IPS DF 6.9 (cell line): ENCODE measurements around the gene PAK1.

Experiments used
- DNase-seq: peaks from one replicate; pipeline ENCODE4 v3.0.0-alpha.2; 2013; ENCODE audit warnings: low read depth, low spot score
- H3K27ac ChIP-seq: one replicate; pipeline ENCODE4 v1.5.1; 2013; ENCODE audit warnings: low read length, control low read depth
- H3K27me3 ChIP-seq: 2 replicates; pipeline ENCODE4 v1.6.1; 2013; ENCODE audit warnings: mild to moderate bottlenecking, low read length; ENCODE audit not compliant: control insufficient read depth, insufficient read depth
- H3K36me3 ChIP-seq: 2 replicates; pipeline ENCODE4 v1.6.1; 2013; ENCODE audit warnings: low read length; ENCODE audit not compliant: control insufficient read depth, insufficient read depth
- H3K4me1 ChIP-seq: 2 replicates; pipeline ENCODE4 v1.6.1; 2013; ENCODE audit warnings: low read length; ENCODE audit not compliant: control insufficient read depth, insufficient read depth
- H3K4me3 ChIP-seq: 2 replicates; pipeline ENCODE4 v1.5.1; 2013; ENCODE audit warnings: mild to moderate bottlenecking, low read length
- H3K9me3 ChIP-seq: 2 replicates; pipeline ENCODE4 v1.6.1; 2013; ENCODE audit warnings: low read length, inconsistent platforms; ENCODE audit not compliant: control insufficient read depth, insufficient read depth
- WGBS: extraction: QIAGEN DNeasy Blood & Tissue Kit; methylation state at CpG from one replicate; pipeline ENCODE4 v1.1.7; 2013; ENCODE audit warnings: mixed read lengths, missing lambda C conversion rate; ENCODE audit not compliant: insufficient read length, insufficient coverage; 5-methylcytosine and 5-hydroxymethylcytosine counted together

The PAK1 gene

GRCh38 chr11:77379253-77379652 is 94.6 kb downstream of the PAK1 start:
- Histone ChIP-seq H3K9me3 (no peaks in the 10 kb centered on the region), H3K27me3 (no peaks in the 10 kb centered on the region), H3K4me3 (no peak overlapping the region), H3K36me3 (peaks cover 7% of the 10 kb centered on the region; the same call in 1 of the 2 replicates), H3K27ac (no peak overlapping the region), H3K4me1 (no peaks in the 10 kb centered on the region)
- no CpG with 5 or more reads among the region's 4 CpGs for WGBS
- no peak for DNase-seq

- H3K27me3 ChIP-seq, result no peaks in the 10 kb centered on the region
- no peak for DNase-seq
- peaks cover 7% of the 10 kb centered on the region; the same call in 1 of the 2 replicates for H3K36me3 ChIP-seq
- no peaks in the 10 kb centered on the region for H3K9me3 ChIP-seq
- no peak overlapping the region for H3K4me3 ChIP-seq
- WGBS, result no CpG with 5 or more reads among the region's 2 CpGs
- no peaks in the 10 kb centered on the region for H3K4me1 ChIP-seq
- no peak overlapping the region for H3K27ac ChIP-seq
Measured at GRCh38 chr11:77377734-77378133, 96.2 kb downstream of the PAK1 start.

GRCh38 chr11:77375107-77375506 is 98.8 kb downstream of the PAK1 start:
- DNase-seq, result no peak
- Histone ChIP-seq H3K4me3 (no peak overlapping the region), H3K4me1 (no peaks in the 10 kb centered on the region), H3K27ac (no peak overlapping the region), H3K36me3 (peaks cover 12% of the 10 kb centered on the region; the same call in 1 of the 2 replicates), H3K27me3 (no peaks in the 10 kb centered on the region), H3K9me3 (no peaks in the 10 kb centered on the region)
- WGBS, result no CpG with 5 or more reads among the region's 2 CpGs

DNA sequence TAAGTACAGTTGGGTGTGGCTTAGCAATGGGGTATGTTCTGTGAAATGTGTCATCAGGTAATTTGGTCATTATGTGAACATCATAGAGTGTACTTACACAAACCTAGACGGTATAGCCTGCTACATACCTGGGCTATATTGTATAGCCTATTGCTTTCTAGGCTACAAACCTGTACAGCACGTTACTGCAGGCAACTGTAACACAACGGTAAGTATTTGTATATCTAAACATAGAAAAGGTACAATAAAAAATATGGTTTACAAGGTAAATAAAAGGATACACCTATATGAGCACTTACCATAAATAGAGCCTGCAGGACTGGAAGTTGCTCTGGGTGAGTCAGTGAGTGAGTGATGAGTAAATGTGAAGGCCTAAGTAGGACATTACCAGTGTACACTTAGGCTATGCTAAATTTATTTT is 99.3 kb downstream of the PAK1 start:
- Histone ChIP-seq H3K9me3 (no peaks in the 10 kb centered on the region), H3K27ac (no peak overlapping the region), H3K27me3 (no peaks in the 10 kb centered on the region), H3K4me3 (no peak overlapping the region), H3K36me3 (peaks cover 12% of the 10 kb centered on the region; the same call in 1 of the 2 replicates), H3K4me1 (no peaks in the 10 kb centered on the region)
- no CpG with 5 or more reads among the region's 3 CpGs for WGBS
- DNase-seq, result no peak

DNA sequence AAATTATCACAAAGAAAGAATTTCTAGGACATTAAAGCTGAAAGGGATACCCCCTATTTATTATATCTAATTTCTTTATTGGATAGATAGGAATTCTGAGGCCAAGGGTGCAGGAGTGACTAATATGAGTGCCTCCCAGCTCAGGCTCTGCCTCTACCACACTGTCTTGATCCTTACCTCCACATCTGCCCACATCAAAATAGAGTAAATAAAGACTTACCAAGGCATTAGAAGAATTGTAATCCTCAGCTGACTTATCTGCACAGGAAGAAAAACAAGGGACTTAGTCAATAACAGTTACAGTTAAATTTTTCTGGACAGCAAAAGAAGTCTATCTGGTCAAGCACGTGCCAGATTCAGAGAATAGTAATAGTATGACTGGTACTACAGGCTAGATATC is 99.8 kb downstream of the PAK1 start:
- Histone ChIP-seq H3K4me1 (no peaks in the 10 kb centered on the region), H3K27ac (no peak overlapping the region), H3K4me3 (no peak overlapping the region), H3K36me3 (peaks cover 6% of the 10 kb centered on the region; the same call in 1 of the 2 replicates), H3K27me3 (no peaks in the 10 kb centered on the region), H3K9me3 (no peaks in the 10 kb centered on the region)
- DNase-seq, result no peak
- WGBS, result no CpG with 5 or more reads among the region's 1 CpG

DNA sequence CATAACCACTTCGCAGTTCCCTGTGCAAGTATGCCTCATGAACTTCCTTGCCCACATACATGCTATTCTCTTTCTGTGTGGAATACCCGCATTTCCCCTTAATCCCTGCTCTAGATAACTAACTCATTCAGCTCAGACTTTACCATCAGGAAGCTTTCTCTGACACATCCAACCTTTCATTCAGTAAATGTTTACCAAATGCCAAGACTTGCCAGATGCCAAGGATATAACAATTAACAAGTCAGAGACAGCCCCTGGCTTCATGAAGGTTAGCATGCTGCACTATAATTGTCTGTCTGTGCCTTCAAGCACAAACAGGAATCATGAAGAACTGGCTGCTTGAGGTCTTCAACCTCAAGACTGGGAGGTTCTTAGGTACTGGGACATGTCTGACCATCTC is 101.2 kb downstream of the PAK1 start:
- WGBS, result no CpG with 5 or more reads among the region's 2 CpGs
- Histone ChIP-seq H3K27ac (no peak overlapping the region), H3K9me3 (no peaks in the 10 kb centered on the region), H3K4me3 (no peak overlapping the region), H3K36me3 (peaks cover 5% of the 10 kb centered on the region; the same call in 1 of the 2 replicates), H3K4me1 (no peaks in the 10 kb centered on the region), H3K27me3 (no peaks in the 10 kb centered on the region)
- no peak for DNase-seq

- Histone ChIP-seq H3K9me3 (no peaks in the 10 kb centered on the region), H3K4me3 (no peak overlapping the region), H3K36me3 (peaks cover 5% of the 10 kb centered on the region; the same call in 1 of the 2 replicates), H3K4me1 (no peaks in the 10 kb centered on the region), H3K27me3 (no peaks in the 10 kb centered on the region), H3K27ac (no peak overlapping the region)
- no peak for DNase-seq
Measured at GRCh38 chr11:77371646-77372045, 102.2 kb downstream of the PAK1 start.

GRCh38 chr11:77370217-77370616 is 103.7 kb downstream of the PAK1 start:
- H3K4me1 ChIP-seq, result no peaks in the 10 kb centered on the region
- H3K27ac ChIP-seq, result no peak overlapping the region
- H3K27me3 ChIP-seq, result no peaks in the 10 kb centered on the region
- H3K36me3 ChIP-seq, result peaks cover 5% of the 10 kb centered on the region; the same call in 1 of the 2 replicates
- no peaks in the 10 kb centered on the region for H3K9me3 ChIP-seq
- DNase-seq, result no peak
- H3K4me3 ChIP-seq, result no peak overlapping the region
- WGBS, result no CpG with 5 or more reads among the region's 1 CpG

DNA sequence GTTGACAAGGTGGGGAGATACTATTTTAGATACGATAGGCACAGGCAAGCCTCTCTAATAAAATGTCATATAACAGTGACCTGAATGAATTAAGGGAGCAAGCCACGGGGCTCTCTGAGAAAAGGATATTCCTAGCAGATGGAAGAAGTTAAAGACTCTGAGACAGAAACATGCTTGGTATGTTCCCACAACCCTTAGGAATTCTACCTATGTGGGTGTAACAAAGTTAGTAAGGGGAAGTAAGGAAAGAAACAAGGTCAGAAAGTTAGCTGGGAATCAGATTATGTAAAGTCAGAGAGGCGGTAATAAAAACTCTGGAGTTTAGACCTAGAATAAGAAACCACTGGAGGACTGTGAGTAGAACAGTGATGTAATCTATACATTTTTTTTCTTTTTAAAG is 112.7 kb downstream of the PAK1 start:
- no peaks in the 10 kb centered on the region; the same call in 1 of the 2 replicates for H3K36me3 ChIP-seq
- peak; percentile 25 for DNase-seq
- H3K27me3 ChIP-seq, result no peaks in the 10 kb centered on the region
- no peak overlapping the region for H3K4me3 ChIP-seq
- H3K9me3 ChIP-seq, result no peaks in the 10 kb centered on the region; the same call in 1 of the 2 replicates
- H3K4me1 ChIP-seq, result no peaks in the 10 kb centered on the region
- no peak overlapping the region for H3K27ac ChIP-seq
- WGBS, result no CpG with 5 or more reads among the region's 3 CpGs

DNA sequence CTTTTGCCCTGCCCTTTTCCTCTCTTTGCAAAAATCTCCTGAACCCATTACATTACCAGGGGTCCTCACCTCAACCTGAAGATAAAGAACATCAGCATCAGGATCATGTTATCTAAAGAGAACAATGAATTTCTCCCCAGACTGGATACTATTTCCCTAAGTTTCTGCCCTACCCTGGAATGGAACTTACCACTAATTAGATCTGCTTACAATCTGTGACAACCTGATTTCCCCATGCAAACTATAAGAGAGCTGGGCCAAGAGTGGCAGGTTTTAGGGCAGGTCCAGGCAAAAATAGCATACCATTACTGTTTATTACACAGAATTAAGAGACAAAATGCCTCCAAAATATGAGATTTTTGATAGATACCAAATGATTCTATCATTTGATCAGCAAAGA is 114.4 kb downstream of the PAK1 start:
- Histone ChIP-seq H3K27me3 (no peaks in the 10 kb centered on the region), H3K9me3 (no peaks in the 10 kb centered on the region; the same call in 1 of the 2 replicates), H3K27ac (no peak overlapping the region), H3K36me3 (no peaks in the 10 kb centered on the region; the same call in 1 of the 2 replicates), H3K4me3 (no peak overlapping the region), H3K4me1 (no peaks in the 10 kb centered on the region)
- DNase-seq, result no peak

DNA sequence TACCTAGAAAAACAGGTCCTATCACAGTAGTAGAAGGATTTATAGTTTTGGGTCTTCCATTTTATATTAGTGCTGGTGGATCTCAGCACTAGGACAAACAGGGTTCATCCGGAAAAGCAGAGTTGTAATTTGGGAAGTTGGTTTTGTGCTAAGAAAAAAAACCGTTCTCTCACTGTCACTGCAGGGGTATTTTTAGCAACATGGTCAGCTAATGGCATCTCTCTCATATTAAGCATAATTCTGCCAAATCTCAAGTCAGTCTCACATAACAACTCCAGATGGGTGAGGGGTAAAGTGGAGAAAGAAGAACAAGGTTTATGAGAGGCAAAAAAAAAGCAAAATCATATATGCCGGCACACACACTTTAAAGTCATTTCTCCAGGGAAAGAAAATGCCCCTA is 120.8 kb downstream of the PAK1 start:
- H3K4me3 ChIP-seq, result no peak overlapping the region
- no CpG with 5 or more reads among the region's 3 CpGs for WGBS
- no peaks in the 10 kb centered on the region for H3K4me1 ChIP-seq
- no peak overlapping the region for H3K27ac ChIP-seq
- DNase-seq, result no peak
- H3K9me3 ChIP-seq, result no peaks in the 10 kb centered on the region
- H3K36me3 ChIP-seq, result no peaks in the 10 kb centered on the region; the same call in 1 of the 2 replicates
- no peaks in the 10 kb centered on the region for H3K27me3 ChIP-seq
